RPMI7951 (cell line): Measurements from ENCODE around the gene PSMC6. TPM values are rescaled to one million over a fixed set of nuclear protein-coding genes. Genes with fewer than 3 reads are reported as not detected.

Experiments
- DNase-seq: peaks from one replicate; pipeline ENCODE4 v3.0.0-alpha.2; 2012; ENCODE audit warnings: low read depth
- total RNA-seq: library from RNA; depleted of rRNA; stranded (reverse); fragments of >200 nt; shearing (Covaris generic); gene quantifications from 2 replicates; pipeline ENCODE4 v1.2.3, GENCODE V29; 2014; rRNA removed

The PSMC6 gene
- total RNA-seq, result 162 and 186 TPM in 2 replicates

DNA sequence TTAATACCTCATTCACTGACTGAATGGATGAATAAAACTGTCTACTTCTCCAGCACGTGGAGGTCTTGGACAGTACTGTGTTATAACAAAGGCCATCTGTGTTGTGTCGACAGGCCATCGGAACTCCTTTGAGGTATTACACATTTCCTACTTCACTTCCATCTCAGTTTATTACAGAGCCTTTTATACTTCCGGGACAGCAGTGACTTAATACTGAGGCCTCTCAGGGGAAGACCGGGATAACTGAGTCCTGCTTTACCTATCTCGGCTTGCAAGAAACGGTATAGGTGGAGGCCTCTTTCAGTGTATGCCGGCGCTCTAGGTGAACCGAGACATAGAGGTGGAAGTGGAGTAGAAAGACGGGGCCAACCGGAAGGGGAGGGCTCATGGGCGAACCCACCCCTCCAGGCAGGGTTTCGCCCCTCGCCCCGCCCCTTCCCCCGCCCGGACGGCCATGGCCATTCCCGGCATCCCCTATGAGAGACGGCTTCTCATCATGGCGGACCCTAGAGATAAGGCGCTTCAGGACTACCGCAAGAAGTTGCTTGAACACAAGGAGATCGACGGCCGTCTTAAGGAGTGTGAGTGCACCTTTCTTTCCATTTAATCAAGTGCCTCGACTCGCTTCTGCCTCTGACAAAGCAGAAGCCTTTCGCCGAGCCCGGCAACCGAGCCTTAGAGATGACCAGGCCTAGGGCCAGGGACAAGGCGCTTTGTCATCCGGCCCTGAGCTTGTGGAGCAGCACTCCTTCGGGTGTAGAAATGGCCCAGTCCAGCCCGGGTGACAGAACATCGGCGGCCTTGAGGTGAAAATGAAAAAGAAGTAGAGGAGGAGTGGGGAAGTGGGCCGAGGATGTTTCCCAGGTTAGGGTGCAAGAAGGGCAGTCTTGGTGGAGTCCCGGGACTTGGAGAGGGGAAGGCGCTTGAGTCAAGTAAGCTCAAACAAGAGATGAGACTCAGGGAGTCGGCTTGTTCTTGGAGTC lies at the start of gene PSMC6:
PSMC6 (plus strand) TSS at position 477 of the 983 bp plus-strand sequence; CDS start at position 497, 20 bp downstream.
- DNase-seq, result peak; percentile 85

DNA sequence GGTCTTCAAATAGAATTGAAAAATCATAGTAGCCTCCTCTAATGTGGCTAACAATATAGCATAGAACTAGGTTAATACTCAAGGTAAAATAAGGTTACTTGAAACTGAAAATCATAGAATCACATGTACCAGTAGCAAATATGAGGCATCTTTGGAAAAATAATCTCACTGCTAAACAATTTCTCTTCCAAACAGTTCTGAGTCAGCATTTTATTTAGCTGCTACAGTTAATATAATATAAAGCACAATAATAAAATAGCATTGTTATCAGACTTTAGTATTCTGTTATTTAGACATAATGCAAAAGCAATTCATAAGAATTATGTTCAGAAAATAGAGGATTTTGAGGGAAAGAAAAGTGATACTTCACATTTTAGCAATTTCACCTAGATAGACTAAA lies 46.7 kb upstream of the PSMC6 start:
- no peak for DNase-seq

DNA sequence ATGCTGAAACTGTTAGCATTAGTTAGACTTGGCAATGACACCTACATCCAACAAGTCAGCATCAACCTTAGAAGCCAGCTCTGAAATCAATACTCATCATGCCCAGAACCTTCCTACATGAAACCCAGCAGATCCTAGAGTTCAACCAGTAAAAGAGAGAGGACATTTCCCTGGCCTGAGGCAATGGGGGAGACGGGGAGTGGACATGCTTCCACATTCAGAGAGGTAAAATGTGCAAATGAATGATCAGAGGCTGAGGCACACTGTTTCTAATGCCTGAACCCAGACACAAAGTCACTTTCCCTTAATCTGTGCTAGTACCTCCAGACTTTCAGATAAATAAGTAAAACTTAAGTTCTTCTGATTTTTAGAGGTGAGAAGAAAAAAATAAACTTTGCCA lies 46.2 kb upstream of the PSMC6 start:
- no peak for DNase-seq

DNA sequence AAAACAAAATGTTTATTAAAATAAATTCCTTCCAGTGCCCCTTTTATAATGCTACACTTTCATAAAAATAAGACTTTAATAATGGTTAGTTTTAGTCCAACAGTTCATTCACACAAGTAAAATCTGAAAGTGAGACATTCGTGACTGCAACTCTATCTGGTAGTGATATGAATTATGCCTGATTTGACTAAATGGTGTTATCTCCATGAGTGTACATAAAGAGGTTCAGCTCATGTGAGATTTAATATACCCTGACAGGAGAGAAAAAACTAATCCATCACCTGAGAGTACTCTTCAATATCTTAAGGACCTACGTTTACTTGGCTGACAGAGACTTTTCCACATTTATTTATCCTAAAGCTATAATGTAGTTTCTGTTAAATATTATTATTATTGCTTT lies 45.7 kb upstream of the PSMC6 start:
- no peak for DNase-seq

DNA sequence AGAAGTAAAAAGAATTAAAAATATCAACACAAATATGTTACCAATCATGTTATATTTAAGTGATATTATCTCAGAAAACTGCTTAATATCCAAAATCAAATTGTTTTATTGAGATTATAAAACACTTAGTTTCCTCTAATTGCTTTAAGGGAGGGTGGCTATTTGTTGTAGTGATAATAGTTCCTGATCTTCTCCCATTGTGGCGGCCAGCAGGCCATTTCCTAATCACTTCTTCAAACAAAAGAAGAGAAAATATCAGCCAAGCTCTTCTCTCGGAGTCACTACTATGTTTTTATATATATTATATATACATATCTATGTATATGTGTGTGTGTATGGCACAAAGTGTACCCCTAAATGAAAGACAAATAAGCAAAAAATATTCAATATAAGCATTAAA lies 43.1 kb upstream of the PSMC6 start:
- no peak for DNase-seq

DNA sequence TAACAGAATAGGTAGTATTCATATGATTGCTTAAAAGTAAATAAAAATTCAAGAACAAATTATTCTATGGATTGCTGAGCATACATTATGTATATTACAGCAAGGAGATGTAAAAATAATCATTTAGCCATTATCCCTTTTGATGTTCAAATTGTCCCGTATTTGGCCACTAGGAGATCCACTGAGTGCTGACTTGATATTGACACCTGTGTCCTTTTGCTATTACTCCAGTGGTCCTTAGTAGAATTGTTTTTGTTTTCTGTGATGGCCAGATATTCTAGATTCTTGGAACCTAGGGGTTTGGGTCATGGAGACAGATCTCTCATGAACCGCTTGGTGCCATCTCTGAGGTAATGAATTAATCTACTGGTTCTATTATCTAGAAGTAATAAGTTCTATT lies 28.4 kb upstream of the PSMC6 start:
- peak; percentile 4 for DNase-seq

DNA sequence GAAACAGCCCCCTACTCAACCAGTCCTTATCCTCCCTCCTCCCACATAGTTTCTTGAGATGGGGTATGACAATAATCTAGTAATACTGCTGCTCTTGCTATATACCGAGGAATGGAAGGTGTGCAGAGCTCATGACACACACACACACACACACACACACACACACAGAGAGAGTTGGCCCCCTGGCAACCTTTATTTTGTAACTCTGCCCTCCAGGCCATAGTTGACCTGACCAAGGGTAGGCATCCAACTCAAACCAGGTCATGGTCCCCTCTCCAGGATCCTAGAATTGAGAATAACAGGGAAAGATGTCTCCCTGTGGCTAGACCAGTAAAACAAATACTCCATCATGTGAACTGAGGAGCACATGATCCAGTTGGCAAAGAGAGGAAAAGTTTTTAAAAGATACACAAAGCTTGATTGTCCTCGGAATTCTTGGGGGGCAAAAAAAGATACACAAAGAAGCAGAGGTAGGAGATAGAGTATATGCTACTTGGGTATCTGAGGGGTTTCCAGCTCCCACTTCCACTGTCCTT lies 22.9 kb upstream of the PSMC6 start:
- DNase-seq, result no peak

DNA sequence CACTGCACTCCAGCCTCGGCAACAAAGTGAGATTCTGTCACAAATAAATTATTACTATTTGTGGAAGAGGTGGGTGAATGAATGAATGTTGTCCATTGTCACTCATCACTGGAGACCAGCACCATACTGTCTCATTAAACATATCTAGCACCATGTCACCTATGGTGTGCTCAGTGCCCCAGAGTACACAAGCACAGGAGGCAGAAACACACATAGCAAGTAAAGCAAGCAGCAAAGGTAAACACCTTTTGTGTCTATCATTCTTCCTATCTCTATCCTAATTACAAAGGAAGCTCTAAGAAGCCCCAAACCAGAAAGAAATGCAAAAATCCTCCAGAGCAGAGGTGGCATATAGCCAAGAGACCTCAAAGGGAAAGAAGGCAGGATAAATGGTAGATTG lies 20.8 kb upstream of the PSMC6 start:
- no peak for DNase-seq

DNA sequence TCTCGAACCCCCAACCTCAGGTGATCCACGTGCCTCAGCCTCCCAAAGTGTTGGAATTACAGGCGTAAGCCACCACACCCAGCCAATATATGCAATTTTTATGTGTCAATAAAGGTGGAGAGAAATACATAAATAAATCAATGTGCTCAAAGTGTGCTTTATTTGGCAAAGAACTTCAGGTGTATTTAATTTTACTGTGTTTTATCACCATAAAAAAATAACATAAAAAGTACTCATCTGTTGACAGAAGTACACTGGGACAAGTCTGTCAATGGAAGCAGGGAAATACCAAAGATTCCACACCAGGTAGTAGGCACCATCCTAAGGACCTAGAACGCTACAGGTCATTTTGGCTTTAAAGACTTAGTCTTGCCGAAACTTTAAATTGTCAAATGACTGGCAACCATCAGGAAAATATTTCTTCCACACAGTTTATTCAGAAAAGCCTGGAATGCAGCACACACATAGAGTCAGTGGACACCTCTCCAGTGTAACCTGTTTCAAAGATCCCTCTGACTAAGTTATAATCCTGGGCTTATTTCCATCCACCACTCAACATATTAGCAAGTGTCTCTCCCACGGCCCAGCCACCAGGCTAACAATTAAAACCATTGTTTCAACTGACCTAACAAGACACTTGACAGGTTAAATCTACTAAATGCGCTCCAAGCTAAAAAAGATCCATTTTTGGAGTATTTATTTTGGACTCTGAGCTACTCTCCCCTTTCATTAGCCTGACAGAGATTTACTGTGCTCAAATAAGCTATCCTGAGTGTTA lies 15.8 kb upstream of the PSMC6 start:
- no peak for DNase-seq

DNA sequence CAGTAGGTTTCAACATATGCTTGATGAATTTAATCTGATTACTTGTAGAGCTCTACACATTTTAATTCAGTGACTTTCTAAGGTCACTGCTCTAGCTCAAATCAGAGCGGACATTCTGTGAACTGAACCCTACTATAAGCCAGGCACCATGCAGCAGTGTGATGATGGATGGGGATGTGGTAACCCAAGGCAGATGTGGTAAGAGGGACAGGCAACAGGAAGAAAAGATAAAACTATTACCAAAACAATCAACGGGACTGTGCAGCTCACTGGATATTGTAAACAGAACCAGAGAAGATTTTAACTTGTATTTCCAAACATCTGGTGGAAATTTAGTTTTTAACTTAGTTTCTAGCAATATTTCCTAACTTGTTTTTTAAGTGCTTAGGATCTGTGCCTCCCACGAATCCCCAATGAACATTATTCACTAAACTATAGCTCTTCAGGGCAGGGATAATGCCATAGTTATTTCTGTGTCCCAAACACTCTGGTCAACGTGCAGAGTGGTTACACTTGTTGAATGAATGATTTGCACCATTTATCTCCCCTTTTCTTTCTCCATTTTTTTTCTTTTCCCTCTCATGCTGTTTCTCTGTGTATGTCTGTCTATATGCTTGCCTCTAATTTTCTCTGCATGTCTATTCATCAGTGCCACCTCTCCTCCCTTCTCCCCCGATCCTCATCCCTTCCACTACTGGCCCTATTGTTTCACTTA lies 14.6 kb upstream of the PSMC6 start:
- no peak for DNase-seq

DNA sequence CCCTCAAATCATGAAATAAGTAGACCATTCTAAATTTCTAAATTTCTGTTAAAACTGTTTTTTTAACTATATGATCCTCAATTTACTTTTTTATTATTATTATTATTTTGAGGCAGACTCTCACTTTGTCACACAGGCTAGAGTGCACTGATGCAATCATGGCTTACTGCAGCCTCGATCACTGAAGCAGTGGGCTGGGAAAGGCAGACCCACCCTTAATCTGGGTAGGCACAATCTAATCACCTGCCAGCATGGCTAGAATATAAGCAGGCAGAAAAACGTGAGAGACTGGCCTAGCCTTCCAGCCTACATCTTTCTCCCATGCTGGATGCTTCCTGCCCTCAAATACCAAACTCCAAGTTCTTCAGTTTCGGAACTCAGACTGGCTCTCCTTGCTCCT lies 14.0 kb upstream of the PSMC6 start:
- DNase-seq, result no peak

DNA sequence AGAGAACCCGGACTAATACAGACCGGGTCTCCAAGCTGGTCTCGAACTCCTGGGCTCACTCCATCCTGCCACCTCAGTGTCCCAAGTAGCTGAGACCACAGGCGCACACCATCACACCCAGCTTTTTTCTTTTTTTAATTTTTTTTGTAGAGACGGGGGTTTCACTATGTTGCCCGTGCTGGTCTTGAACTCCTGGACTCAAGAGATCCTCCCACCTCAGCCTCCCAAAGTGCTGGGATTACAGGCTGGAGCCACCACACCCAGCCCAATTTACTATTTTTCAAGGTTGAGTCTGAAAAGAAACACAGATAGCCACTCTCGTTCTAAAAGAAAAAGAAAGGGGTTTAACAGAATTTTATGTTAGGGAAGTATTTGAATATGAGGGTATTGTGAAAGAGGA lies 13.5 kb upstream of the PSMC6 start:
- no peak for DNase-seq

DNA sequence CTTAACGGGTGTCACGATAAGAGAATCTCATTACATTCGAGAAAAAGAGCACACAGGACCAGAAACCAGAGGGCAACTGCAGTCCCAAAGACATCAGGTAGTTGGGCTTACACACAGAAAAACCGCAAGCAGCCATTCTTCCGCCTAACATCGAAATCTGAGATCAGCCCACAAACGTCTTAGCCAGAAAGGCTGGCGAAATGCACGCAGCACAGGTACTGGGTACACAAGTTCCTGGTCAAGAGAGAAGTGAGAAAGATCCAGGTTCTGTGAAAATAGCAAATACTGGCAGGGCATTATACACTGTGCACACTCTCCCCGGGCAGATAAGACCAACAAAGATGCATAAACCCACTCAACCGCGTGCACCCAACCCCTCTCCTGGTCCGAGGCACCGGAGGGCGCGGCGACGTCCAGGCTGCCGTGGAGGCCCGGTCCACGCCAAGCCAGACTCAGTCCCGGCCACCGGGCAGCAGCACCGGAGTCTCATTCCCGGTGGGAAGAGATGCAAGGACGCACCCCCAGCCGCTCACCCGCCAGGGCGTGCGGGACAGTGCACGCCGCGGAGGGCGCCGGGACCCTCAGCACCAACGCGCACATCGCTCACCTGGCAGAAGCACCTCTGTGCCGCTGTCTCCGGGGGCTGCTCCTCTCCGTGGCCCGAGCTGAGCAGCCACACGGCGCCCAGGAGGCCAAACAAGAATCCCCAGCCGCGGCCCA lies 12.1 kb upstream of the PSMC6 start:
- DNase-seq, result peak; percentile 42

DNA sequence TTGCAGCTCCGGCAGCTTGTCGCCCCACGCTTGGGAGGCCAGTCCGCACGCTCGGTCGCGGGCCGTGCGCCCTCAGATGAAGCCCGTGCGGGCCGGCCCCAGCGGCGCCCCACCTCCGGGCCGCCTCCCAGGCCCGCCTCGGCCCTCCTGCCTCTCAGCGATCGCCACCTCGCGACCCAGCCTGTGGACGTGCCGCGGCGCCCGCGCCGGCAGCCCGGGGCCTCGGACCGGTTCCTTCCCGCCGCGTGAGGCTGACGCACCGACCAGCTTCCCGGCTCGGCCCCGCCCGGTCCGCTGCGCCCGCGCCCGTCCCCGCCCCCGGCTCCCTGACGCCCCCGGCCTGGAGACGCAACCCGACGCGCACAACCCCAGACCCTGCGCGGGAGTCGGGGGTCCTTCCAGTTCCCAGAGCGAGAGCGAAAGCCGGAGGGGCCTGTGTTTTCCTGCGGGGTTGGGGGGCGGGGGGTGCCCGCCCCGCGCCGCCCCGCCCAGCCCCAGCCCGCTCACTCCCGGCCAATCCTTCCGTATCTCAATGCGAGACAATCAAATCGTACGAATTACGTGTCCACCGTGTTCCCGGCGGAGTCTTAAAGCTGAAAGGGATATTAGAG lies 11.4 kb upstream of the PSMC6 start, which contains the start of gene ERO1A:
ERO1A (minus strand) TSS at position 78 of the 611 bp plus-strand sequence; CDS start at position 1, 77 bp downstream.
- peak; percentile 85 for DNase-seq

DNA sequence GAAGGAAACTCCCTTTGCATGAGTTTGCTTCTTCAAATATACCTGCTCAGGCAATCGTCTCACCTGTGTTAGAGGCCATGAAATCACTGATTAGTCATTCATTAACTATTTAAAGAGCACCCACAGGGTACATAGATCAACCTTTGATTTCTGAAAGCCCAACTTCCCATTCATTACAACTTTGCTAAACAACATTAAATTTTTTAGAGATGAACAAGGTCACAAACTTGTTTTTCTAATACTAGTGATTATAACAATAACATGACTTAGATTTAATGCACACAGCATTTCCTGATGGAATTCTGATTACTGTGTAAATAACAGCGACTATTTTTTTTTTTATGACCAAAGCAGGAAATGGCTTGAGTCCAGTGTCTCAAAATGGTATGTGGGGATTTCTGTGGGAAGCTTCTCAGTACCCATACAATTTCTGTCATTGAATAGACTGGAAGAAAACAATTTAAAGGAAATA lies 6.3 kb upstream of the PSMC6 start:
- DNase-seq, result no peak

DNA sequence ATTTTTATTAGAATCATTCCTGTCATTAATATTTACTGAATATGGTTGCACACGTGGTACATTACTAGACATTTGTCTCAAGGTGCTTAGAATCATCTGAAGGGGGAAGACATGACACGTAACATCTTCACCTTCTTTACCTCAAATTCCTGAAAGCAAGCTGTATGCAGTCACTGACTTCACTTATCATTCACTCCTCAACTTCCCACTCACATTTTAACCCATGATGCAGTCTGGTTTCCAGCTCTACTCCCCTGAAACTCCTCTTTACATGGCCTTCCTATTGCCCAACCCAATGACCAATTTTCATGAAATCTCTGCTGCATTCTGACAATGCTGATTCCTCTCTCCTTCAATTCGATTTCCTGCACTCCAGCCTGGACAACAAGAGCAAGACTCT lies 5.8 kb upstream of the PSMC6 start:
- DNase-seq, result no peak

DNA sequence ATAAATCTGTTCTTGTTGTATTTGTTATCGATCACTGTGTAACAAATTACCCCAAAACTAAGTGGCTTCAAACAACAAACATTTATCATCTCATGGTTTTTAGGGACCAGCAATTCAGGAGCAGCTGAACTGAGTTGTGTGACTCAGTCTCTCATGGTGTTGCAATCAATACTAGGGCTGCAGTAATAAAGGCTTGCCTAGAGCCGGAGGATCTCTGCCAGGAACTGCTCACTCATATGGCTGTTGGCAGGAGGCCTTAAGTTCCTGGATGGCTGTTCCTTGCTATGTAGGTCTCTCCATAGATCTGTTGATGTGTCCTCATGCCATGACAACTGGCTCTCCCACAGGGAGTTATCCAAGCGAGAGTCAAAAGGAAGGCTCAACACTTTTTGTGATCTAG lies 3.8 kb upstream of the PSMC6 start:
- DNase-seq, result peak; percentile 91

DNA sequence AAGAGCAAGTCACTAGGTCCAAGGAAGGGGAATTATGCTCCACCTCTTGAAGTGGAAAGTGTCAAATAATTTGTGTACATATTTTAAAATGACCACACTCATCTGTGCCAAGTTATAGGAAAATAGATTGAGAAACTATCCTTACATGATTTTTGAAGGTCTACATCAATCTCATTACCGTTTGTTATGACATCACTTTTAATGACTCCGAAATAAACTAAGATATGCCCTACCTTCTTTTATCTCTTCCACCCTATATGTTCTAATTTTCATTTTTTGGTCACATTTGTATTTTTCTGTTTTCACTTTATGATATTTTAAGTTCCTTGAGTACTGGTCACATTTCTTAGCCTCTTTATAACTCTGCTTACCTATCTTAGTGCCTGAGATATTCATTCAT lies 3.3 kb upstream of the PSMC6 start:
- no peak for DNase-seq

DNA sequence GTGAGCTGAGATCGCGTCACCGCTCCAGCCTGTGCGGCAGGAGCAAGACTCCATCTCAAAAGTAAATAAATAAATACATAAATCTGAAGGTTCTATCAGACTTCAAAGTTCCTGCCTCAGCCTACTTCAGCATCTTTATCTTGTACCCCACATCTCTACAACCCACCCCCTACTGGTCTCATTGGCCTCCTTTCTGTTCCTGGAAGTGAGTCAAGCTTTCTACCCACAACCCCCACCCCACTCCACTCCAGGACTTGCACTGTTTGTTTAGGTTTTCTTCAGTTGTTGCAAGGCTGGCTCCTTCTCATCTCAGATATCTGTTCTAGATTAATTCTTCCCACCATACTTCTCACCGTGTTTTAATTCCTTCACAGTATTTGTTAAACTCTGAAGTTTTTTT lies 714 bp upstream of the PSMC6 start:
- peak; percentile 11 for DNase-seq

DNA sequence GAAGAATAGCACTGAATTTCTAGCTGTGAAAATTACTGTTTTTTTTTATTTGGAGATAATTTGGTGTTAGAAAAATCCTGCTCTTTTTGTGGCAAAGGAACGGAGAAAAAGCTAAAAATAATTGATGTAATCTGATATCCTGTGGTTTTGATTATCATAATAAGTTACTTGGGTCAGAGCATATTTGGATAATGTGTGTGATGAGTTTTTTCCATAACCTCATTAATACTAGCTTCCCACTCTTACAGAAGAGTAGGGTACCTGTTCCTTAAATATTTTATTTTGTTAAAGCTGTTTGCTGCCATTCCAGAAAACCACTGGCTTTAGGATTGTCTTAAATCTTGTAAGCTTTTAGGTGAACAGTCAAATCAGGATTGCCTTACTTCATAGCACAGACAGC lies 4.7 kb downstream of the PSMC6 start:
- DNase-seq, result no peak
